ENCODE data around the gene USP7. TPM values are rescaled to one million over a fixed set of nuclear protein-coding genes. Genes with fewer than 3 reads are reported as not detected.

The USP7 gene
- total RNA-seq, 1 experiment from 2014 or later = 38.8 TPM

GRCh38 chr16:8901320-8901861, 62.3 kb downstream of the USP7 start:
- DNase-seq (ENCODE audit: low read depth) = no peak

- DNase-seq (ENCODE audit: low read depth) = no peak
These were observed 63.4 kb downstream of the USP7 start for GRCh38 chr16:8900343-8900742.

- DNase-seq (ENCODE audit: low read depth) = no peak
These were observed 63.9 kb downstream of the USP7 start for GRCh38 chr16:8899709-8900317.

GRCh38 chr16:8898660-8899318, 64.9 kb downstream of the USP7 start:
- no peak for DNase-seq (ENCODE audit: low read depth)

GRCh38 chr16:8894736-8895334, 68.9 kb downstream of the USP7 start:
- no peak for DNase-seq (ENCODE audit: low read depth)

- no peak for DNase-seq (ENCODE audit: low read depth)
These were observed 69.6 kb downstream of the USP7 start for GRCh38 chr16:8893976-8894690.

- no peak for DNase-seq (ENCODE audit: low read depth)
These were observed 70.3 kb downstream of the USP7 start for GRCh38 chr16:8893426-8893825.

GRCh38 chr16:8892101-8892575, 71.6 kb downstream of the USP7 start:
- no peak for DNase-seq (ENCODE audit: low read depth)

- DNase-seq (ENCODE audit: low read depth) = no peak
These were observed 73.2 kb downstream of the USP7 start for GRCh38 chr16:8890549-8890921.

GRCh38 chr16:8889893-8890548, 73.7 kb downstream of the USP7 start:
- no peak for DNase-seq (ENCODE audit: low read depth)

- DNase-seq (ENCODE audit: low read depth) = no peak
These were observed 74.5 kb downstream of the USP7 start for GRCh38 chr16:8888951-8889892.

GRCh38 chr16:8887952-8888560, 75.7 kb downstream of the USP7 start:
- peak; percentile 58 for DNase-seq (ENCODE audit: low read depth)

GRCh38 chr16:8887431-8887765, 76.3 kb downstream of the USP7 start:
- no peak for DNase-seq (ENCODE audit: low read depth)

- DNase-seq (ENCODE audit: low read depth) = no peak
These were observed 76.9 kb downstream of the USP7 start for GRCh38 chr16:8886593-8887430.

GRCh38 chr16:8885674-8886592, 77.8 kb downstream of the USP7 start:
- peak; percentile 70 for DNase-seq (ENCODE audit: low read depth)

- no peak for DNase-seq (ENCODE audit: low read depth)
These were observed 80.9 kb downstream of the USP7 start for GRCh38 chr16:8882725-8883377.

GRCh38 chr16:8882041-8882617, 81.6 kb downstream of the USP7 start, which contains the start of gene LITAFD:
LITAFD (plus strand) TSS chr16:8882351; CDS start chr16:8884356, 2,005 bp downstream.
- no peak for DNase-seq (ENCODE audit: low read depth)
